OCI-LY7 (cell line): ENCODE measurements around the gene PODNL1.

Source experiments
- EZH2phosphoT487 ChIP-seq: fragments of 200-600 bp; sonication (generic); IDR thresholded peaks from 2 replicates; pipeline ENCODE4 v1.6.1; 2018; ENCODE audit warnings: low read depth, borderline replicate concordance, mild to moderate bottlenecking, mixed run types, antibody characterized with exemption, low read length, moderate library complexity, mixed read lengths
- TF ChIP-seq, protein P1 (sequence below): fragments of 200-600 bp; sonication (generic); conservative IDR thresholded peaks from 2 replicates; pipeline ENCODE4 v1.5.1; 2014; ENCODE audit warnings: mild to moderate bottlenecking, antibody characterized with exemption, low read length, moderate library complexity, mixed read lengths

DNA sequence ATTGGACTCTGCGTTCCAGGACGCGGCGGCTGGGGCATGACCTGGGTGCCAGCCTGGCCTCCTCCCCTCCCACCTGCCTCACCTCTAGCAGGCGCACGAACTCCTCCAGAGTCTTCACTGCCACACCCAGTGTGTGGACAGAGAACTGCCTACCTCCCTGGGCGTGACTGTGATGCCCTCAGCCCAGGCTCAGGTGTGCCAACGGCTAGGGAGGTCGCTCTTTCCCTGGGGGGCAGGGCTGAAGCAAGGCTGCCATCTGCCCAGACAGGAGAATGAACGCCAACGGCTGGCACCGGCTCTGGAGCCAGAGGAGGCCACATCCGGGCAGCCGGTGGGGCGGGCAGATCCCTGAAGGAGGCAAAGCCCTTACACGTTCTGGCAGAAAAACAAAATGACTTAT lies 49.9 kb downstream of the PODNL1 start:
- TF ChIP-seq, protein P1, sequence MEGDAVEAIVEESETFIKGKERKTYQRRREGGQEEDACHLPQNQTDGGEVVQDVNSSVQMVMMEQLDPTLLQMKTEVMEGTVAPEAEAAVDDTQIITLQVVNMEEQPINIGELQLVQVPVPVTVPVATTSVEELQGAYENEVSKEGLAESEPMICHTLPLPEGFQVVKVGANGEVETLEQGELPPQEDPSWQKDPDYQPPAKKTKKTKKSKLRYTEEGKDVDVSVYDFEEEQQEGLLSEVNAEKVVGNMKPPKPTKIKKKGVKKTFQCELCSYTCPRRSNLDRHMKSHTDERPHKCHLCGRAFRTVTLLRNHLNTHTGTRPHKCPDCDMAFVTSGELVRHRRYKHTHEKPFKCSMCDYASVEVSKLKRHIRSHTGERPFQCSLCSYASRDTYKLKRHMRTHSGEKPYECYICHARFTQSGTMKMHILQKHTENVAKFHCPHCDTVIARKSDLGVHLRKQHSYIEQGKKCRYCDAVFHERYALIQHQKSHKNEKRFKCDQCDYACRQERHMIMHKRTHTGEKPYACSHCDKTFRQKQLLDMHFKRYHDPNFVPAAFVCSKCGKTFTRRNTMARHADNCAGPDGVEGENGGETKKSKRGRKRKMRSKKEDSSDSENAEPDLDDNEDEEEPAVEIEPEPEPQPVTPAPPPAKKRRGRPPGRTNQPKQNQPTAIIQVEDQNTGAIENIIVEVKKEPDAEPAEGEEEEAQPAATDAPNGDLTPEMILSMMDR, result no peak
- TF ChIP-seq EZH2phosphoT487, result no peak
